Activated CD8-positive, alpha-beta T cell treated with anti-CD3 and anti-CD28 coated beads, Interleukin-2, amount 10 ng/mL, durations not matched to agents 7 days and 5 days (primary cell): ENCODE measurements around the gene GREB1L. TPM values are rescaled to one million over a fixed set of nuclear protein-coding genes. Genes with fewer than 3 reads are reported as not detected.
"Not testable (repeated sequence)": the region's sequence is repeated elsewhere in the genome, so short reads cannot be mapped to it uniquely, and the experiment has no call there.

Source experiments
- ATAC-seq: fragments of 150-1000 bp; cut with Tn5 transposase; one replicate; pipeline ENCODE4 v1.10.0; 2021; ENCODE audit warnings: moderate library complexity
- CTCF ChIA-PET: fragments of 350-600 bp; sonication (Branson Sonifier 250); formaldehyde crosslinking; loops from one replicate; lab custom pipeline; 2021; ENCODE audit warnings: antibody characterized with exemption; lab: Charles Lee
- POLR2A ChIA-PET: fragments of 350-600 bp; sonication (Branson Sonifier 250); formaldehyde crosslinking; loops from one replicate; lab custom pipeline; 2021; ENCODE audit warnings: antibody characterized with exemption; lab: Charles Lee
- DNase-seq: peaks from one replicate; pipeline ENCODE4 v3.0.0-alpha.2; 2020
- H3K27ac Mint-ChIP-seq: one replicate; pipeline ENCODE4 v1.8.0; 2021; ENCODE audit warnings: mild to moderate bottlenecking, mixed read lengths
- H3K27me3 Mint-ChIP-seq: one replicate; pipeline ENCODE4 v1.8.0; 2021; ENCODE audit warnings: low read depth, mixed read lengths
- H3K36me3 Mint-ChIP-seq: one replicate; pipeline ENCODE4 v1.8.0; 2021; ENCODE audit warnings: low read depth, mixed read lengths
- H3K4me1 Mint-ChIP-seq: one replicate; pipeline ENCODE4 v1.8.0; 2021; ENCODE audit warnings: low read depth, mixed read lengths
- H3K4me3 Mint-ChIP-seq: one replicate; pipeline ENCODE4 v1.8.0; 2021; ENCODE audit warnings: mild to moderate bottlenecking, mixed read lengths
- H3K9me3 Mint-ChIP-seq: one replicate; pipeline ENCODE4 v1.8.0; 2022; ENCODE audit warnings: mixed read lengths; ENCODE audit not compliant: insufficient read depth
- total RNA-seq, 2 experiments: library from RNA; stranded (reverse); gene quantifications; one replicate each; pipeline ENCODE4 v1.2.3, GENCODE V29; 2021

GREB1L gene
- total RNA-seq, 2 experiments from 2014 or later, result not detected

GRCh38 chr18:21313576-21313975 lies 71.5 kb downstream of the GREB1L start:
- ChIA-PET POLR2A (no interaction called here), CTCF (no interaction called here)
- Mint-ChIP-seq H3K4me3 (no peak overlapping the region), H3K27me3 (peaks cover 2% of the 10 kb centered on the region), H3K27ac (no peak overlapping the region), H3K9me3 (no peaks in the 10 kb centered on the region), H3K4me1 (no peaks in the 10 kb centered on the region), H3K36me3 (no peaks in the 10 kb centered on the region)
- DNase-seq (no peak), ATAC-seq (no peak)

DNA sequence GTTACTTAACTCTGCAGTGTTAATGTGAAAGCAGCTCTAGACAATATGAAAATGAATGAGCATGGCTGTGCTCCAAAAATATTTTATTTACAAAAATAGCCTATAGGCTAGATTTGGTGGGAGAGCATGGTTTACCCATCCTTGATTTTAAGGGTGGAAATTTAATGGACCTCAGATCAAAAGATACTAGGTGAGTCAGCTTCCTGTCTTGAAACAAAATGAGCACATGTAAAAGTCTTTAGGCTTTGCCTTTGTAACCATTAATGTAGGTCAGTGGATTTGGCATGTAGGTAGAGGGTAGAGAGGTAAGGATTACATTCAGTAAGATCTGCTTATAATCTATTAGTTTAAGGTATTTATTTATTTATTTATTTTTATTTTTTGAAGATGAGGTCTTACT lies 72.7 kb downstream of the GREB1L start:
- H3K27me3 Mint-ChIP-seq, result peaks cover 2% of the 10 kb centered on the region
- no peaks in the 10 kb centered on the region for H3K4me1 Mint-ChIP-seq
- ChIA-PET CTCF (no interaction called here), POLR2A (no interaction called here)
- no peak overlapping the region for H3K4me3 Mint-ChIP-seq
- ATAC-seq, result no peak
- H3K9me3 Mint-ChIP-seq, result no peaks in the 10 kb centered on the region
- no peak for DNase-seq
- H3K36me3 Mint-ChIP-seq, result no peaks in the 10 kb centered on the region
- no peak overlapping the region for H3K27ac Mint-ChIP-seq

- H3K36me3 Mint-ChIP-seq, H3K27me3 Mint-ChIP-seq, H3K4me3 Mint-ChIP-seq, CTCF ChIA-PET, H3K9me3 Mint-ChIP-seq, POLR2A ChIA-PET, H3K4me1 Mint-ChIP-seq, H3K27ac Mint-ChIP-seq, DNase-seq, ATAC-seq: not testable (repeated sequence)
Observed at GRCh38 chr18:21315126-21315525, 73.1 kb downstream of the GREB1L start.

DNA sequence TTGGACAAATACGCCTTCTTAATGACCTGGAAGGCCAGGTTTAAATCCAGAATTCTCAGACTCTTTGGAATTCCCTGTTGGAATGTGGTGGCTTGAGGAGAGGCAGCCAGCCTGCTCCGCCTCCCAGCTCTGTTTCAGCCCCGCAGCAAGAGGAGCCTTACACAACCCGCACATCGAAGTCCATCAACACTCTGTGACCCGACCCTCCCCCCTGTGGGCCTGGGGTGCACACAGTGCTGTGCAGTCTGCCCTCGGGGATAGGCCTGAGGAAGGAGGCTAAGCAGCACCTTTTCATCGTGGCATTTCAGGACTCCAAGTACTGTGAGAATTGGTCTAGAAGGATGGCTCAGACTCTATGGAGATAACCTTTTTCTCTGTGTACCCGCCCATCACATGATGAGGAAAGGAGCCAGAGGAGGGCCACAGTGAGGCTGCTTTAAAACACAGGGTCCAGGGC lies 73.7 kb downstream of the GREB1L start:
- no peaks in the 10 kb centered on the region for H3K9me3 Mint-ChIP-seq
- no peak overlapping the region for H3K4me3 Mint-ChIP-seq
- no peaks in the 10 kb centered on the region for H3K4me1 Mint-ChIP-seq
- DNase-seq (no peak), ATAC-seq (no peak)
- ChIA-PET POLR2A (no interaction called here), CTCF (no interaction called here)
- peaks cover 2% of the 10 kb centered on the region for H3K27me3 Mint-ChIP-seq
- no peaks in the 10 kb centered on the region for H3K36me3 Mint-ChIP-seq
- no peak overlapping the region for H3K27ac Mint-ChIP-seq

DNA sequence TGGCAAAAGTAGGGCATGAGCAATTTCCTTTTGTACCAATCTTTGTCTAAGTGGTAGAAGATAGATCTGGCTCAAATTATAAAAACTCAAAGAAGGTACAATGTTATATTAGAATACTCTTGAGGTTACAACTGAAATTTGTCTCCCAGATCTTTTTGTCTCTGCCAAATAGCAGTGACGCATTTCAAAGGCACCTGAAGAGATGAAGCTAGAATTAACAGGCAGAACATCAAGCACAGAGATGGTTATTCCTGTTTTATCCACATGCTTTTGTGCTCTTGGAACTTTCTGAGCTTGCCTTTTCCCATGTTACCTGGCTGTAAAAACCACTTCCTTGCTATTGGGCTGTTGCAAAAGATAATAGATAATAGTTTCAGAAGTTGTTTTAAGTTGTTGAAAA lies 74.3 kb downstream of the GREB1L start:
- no peaks in the 10 kb centered on the region for H3K36me3 Mint-ChIP-seq
- H3K4me3 Mint-ChIP-seq, result no peak overlapping the region
- ATAC-seq, result no peak
- H3K27ac Mint-ChIP-seq, result no peak overlapping the region
- H3K4me1 Mint-ChIP-seq, result no peaks in the 10 kb centered on the region
- ChIA-PET POLR2A (no interaction called here), CTCF (no interaction called here)
- DNase-seq, result no peak
- H3K9me3 Mint-ChIP-seq, result no peaks in the 10 kb centered on the region
- H3K27me3 Mint-ChIP-seq, result peaks cover 2% of the 10 kb centered on the region

GRCh38 chr18:21321711-21322110 lies 79.7 kb downstream of the GREB1L start:
- Mint-ChIP-seq H3K27me3 (peaks cover 2% of the 10 kb centered on the region), H3K27ac (no peak overlapping the region), H3K4me3 (no peak overlapping the region), H3K9me3 (no peaks in the 10 kb centered on the region), H3K36me3 (no peaks in the 10 kb centered on the region), H3K4me1 (no peaks in the 10 kb centered on the region)
- ATAC-seq, result no peak
- CTCF ChIA-PET, result no interaction called here
- POLR2A ChIA-PET, result interaction anchor here (0.7 kb wide), 1 partner anchor 82 kb away, joined by 3 read pairs; no protein-coding TSS in a partner anchor
- no peak for DNase-seq

- no peak overlapping the region for H3K4me3 Mint-ChIP-seq
- no peak for ATAC-seq
- no peak for DNase-seq
- ChIA-PET POLR2A (no interaction called here), CTCF (no interaction called here)
- H3K9me3 Mint-ChIP-seq, result no peaks in the 10 kb centered on the region
- no peak overlapping the region for H3K27ac Mint-ChIP-seq
- no peaks in the 10 kb centered on the region for H3K36me3 Mint-ChIP-seq
- peaks cover 5% of the 10 kb centered on the region for H3K27me3 Mint-ChIP-seq
- no peaks in the 10 kb centered on the region for H3K4me1 Mint-ChIP-seq
Observed at GRCh38 chr18:21327101-21327500, 85.1 kb downstream of the GREB1L start.

GRCh38 chr18:21330122-21330701 lies 88.2 kb downstream of the GREB1L start:
- DNase-seq (no peak), ATAC-seq (no peak)
- H3K9me3 Mint-ChIP-seq, result no peaks in the 10 kb centered on the region
- POLR2A ChIA-PET, result no interaction called here
- H3K36me3 Mint-ChIP-seq, result no peaks in the 10 kb centered on the region
- H3K4me3 Mint-ChIP-seq, result no peak overlapping the region
- CTCF ChIA-PET, result no interaction called here
- no peak overlapping the region for H3K27ac Mint-ChIP-seq
- peaks cover 5% of the 10 kb centered on the region for H3K27me3 Mint-ChIP-seq
- H3K4me1 Mint-ChIP-seq, result no peaks in the 10 kb centered on the region

DNA sequence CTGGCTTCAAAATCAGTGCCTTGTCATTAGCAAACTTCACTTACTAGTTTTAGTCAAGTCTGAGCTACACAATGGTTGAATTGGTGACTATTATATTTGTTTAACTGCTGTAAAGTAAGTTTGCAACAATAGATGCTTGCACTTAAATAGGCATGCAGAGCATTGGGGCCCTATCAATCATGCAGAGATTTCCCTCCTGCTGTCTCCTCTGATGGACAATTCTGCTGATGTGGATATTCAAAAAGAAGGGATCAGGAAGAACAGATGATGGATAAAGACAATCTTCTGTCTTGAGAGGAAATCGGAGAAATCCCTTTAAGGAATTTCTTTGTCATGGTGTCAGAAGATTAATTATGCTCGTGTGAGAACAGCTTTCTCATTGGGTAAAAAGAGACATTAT lies 89.0 kb downstream of the GREB1L start:
- Mint-ChIP-seq H3K36me3 (no peaks in the 10 kb centered on the region), H3K27me3 (peaks cover 5% of the 10 kb centered on the region), H3K4me1 (no peaks in the 10 kb centered on the region), H3K9me3 (no peaks in the 10 kb centered on the region), H3K4me3 (no peak overlapping the region), H3K27ac (no peak overlapping the region)
- POLR2A ChIA-PET, result no interaction called here
- DNase-seq (no peak), ATAC-seq (no peak)
- CTCF ChIA-PET, result no interaction called here

- DNase-seq (no peak), ATAC-seq (no peak)
- CTCF ChIA-PET, result no interaction called here
- Mint-ChIP-seq H3K27me3 (peaks cover 2% of the 10 kb centered on the region), H3K4me3 (no peak overlapping the region), H3K9me3 (no peaks in the 10 kb centered on the region), H3K27ac (no peak overlapping the region), H3K4me1 (no peaks in the 10 kb centered on the region), H3K36me3 (no peaks in the 10 kb centered on the region)
- POLR2A ChIA-PET, result no interaction called here
Observed at GRCh38 chr18:21335927-21336488, 94.0 kb downstream of the GREB1L start.

DNA sequence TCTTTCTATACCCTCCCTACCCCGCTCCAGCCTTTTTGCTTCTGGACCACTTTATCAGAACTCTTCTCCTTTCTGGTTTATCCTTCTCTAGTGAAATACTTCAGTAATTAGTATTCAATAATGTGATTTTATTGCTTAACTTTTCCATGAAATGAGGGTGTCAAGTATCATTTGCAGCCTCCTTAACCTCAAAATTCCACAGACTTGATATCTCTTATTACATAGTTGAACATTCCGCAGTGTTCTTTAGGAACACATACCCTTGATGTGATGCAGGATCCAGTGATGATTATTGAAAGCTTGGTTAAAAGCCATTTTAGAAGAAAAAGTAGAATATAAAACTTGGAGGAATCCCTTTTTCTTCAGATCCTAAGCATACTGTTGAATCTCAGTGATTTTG lies 94.8 kb downstream of the GREB1L start:
- POLR2A ChIA-PET, result no interaction called here
- H3K27ac Mint-ChIP-seq, result no peak overlapping the region
- ATAC-seq (no peak), DNase-seq (no peak)
- H3K36me3 Mint-ChIP-seq, result no peaks in the 10 kb centered on the region
- H3K4me1 Mint-ChIP-seq, result no peaks in the 10 kb centered on the region
- no peaks in the 10 kb centered on the region for H3K9me3 Mint-ChIP-seq
- no peak overlapping the region for H3K4me3 Mint-ChIP-seq
- CTCF ChIA-PET, result no interaction called here
- H3K27me3 Mint-ChIP-seq, result peaks cover 2% of the 10 kb centered on the region

- no peaks in the 10 kb centered on the region for H3K9me3 Mint-ChIP-seq
- H3K27me3 Mint-ChIP-seq, result peaks cover 2% of the 10 kb centered on the region
- no peak overlapping the region for H3K4me3 Mint-ChIP-seq
- DNase-seq, result no peak
- ChIA-PET POLR2A (no interaction called here), CTCF (interaction anchor here (0.6 kb wide), 1 partner anchor 151 kb away, joined by 3 read pairs; no protein-coding TSS in a partner anchor)
- H3K4me1 Mint-ChIP-seq, result no peaks in the 10 kb centered on the region
- H3K27ac Mint-ChIP-seq, result no peak overlapping the region
- ATAC-seq, result no peak
- H3K36me3 Mint-ChIP-seq, result no peaks in the 10 kb centered on the region
Observed at GRCh38 chr18:21341141-21341540, 99.1 kb downstream of the GREB1L start.

- H3K4me1 Mint-ChIP-seq, result no peaks in the 10 kb centered on the region
- peaks cover 1% of the 10 kb centered on the region for H3K27me3 Mint-ChIP-seq
- no peaks in the 10 kb centered on the region for H3K36me3 Mint-ChIP-seq
- ChIA-PET POLR2A (no interaction called here), CTCF (no interaction called here)
- no peaks in the 10 kb centered on the region for H3K9me3 Mint-ChIP-seq
- no peak for DNase-seq
- no peak overlapping the region for H3K27ac Mint-ChIP-seq
- H3K4me3 Mint-ChIP-seq, result no peak overlapping the region
- ATAC-seq, result no peak
Observed at GRCh38 chr18:21342372-21342771, 100.3 kb downstream of the GREB1L start.
